CD4-positive, alpha-beta T cell treated with Interleukin-2 at 100 ng/mL for 4 hours (primary cell): ENCODE measurements around the gene CLEC3B.
"Not testable (repeated sequence)": the region's sequence is repeated elsewhere in the genome, so short reads cannot be mapped to it uniquely, and the experiment has no call there.

Source experiments
- DNase-seq: peaks from one replicate; pipeline ENCODE4 v3.0.0-alpha.2; 2020; ENCODE audit warnings: low spot score

The CLEC3B gene

DNA sequence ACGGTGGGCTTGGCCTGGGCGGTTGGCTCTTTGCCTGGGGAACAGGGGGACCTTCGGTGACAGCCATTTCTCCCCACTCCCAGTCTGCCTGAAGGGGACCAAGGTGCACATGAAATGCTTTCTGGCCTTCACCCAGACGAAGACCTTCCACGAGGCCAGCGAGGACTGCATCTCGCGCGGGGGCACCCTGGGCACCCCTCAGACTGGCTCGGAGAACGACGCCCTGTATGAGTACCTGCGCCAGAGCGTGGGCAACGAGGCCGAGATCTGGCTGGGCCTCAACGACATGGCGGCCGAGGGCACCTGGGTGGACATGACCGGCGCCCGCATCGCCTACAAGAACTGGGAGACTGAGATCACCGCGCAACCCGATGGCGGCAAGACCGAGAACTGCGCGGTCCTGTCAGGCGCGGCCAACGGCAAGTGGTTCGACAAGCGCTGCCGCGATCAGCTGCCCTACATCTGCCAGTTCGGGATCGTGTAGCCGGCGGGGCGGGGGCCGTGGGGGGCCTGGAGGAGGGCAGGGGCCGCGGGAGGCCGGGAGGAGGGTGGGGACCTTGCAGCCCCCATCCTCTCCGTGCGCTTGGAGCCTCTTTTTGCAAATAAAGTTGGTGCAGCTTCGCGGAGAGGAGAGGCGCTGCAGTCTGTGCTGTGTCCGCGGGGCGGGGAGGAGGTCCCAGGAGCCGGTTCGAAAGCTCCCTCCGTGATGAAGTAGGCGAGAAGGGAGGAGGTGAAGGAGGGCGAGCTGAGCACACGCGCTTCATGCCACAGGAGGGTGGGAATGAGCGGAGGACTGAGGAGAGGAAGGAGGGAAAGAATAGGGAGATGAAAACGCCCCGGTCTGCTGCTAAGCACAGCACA lies 9.6 kb downstream of the CLEC3B start:
- no peak for DNase-seq

DNA sequence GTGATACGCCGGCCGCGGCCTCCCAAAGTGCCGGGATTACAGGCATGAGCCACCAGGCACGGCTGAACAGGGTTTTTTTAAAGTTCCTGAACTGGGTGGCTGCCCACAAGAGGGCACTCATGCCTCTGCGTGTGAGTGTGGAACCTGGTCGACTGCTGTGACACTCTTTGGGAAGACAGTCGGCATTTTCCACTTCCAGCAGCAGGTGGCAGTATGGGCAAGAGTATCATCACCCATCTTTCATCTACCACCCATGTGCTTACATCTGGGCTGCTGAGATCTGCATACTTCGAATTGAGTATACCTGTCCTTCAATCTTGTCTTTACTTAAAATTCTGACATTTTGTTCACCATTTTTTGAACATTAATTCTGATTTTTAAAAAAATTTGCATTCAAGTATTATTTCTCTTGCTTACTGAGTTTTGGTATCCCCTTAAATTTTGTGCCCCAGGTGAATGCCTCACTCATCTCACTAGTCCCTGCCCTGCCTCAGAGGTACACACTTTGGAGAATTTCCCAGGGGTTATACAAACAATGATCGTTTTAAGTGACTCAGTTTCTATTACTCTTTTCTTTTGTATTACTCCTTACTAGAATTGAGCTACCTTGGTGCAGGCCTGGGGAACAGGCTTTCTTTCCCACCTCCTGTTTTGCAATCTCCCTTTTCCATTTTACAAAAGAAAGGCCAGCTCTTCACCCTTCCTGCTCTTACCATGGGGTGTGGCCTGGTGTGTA lies 11.8 kb downstream of the CLEC3B start:
- DNase-seq: peak; percentile 95

DNA sequence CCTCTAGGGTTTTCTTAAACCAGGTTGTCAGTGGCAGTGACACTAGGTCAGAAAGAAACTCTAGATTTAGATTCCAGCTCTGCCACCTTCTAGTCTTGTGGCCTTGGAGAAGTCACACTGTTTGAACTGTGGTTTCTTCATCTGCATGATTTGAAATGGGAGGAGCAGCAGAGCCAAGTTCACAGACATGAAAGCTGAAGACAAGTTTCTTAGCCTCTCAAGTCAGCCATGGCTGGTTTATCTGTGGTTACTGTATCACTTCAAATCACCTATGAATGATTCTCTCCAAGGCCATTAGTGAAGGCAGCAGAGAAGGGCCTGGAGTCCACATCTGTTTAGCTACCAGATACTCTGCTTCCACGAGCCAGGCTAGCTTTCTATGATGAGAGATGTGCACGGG lies 15.6 kb downstream of the CLEC3B start:
- DNase-seq: no peak

DNA sequence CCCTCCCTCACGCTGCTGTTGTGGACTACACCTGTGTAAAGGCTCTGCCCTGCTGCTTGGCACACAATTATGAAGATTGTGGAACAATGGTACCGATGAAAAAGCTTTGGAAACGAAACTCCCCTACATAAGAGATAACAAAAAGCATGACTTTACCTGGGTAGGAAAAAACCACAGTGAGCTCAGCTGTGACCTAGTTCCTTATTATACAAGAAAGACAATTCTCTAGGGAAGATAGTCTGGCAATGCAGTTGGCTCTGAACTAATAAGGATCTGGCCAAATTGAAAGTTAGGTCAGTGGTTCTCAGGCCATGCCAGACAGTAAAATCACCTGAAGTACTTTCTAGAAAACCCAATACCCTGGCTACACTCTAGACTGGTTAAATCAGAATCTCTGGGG lies 16.1 kb downstream of the CLEC3B start:
- no peak for DNase-seq

DNA sequence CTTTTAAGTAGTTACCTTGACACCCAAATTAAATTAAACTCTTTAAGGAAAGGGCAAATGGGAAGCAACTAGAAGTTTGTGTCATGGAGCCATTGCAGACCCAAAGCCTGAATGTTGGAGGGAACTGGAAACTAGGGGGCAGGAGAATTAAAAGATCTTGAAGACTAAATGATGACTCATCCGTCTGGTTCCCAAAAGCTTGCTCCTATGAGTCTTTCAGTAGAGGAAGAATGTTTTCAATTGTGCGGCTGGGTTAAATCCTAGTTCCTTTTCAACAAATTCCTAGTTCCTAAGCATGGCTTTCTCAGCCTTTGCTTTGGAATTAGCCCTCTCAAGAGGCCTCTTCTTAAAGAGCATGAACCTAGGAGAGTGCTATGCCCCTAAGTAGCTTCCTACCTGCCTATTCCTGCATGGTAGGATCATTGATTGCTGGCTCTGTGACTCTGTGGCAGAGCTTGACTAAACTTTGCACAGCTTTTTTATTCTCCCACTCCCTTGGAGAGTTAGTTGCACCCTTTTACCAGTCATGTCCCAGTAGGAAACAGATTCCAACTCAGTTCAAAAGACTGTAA lies 17.7 kb downstream of the CLEC3B start:
- no peak for DNase-seq

DNA sequence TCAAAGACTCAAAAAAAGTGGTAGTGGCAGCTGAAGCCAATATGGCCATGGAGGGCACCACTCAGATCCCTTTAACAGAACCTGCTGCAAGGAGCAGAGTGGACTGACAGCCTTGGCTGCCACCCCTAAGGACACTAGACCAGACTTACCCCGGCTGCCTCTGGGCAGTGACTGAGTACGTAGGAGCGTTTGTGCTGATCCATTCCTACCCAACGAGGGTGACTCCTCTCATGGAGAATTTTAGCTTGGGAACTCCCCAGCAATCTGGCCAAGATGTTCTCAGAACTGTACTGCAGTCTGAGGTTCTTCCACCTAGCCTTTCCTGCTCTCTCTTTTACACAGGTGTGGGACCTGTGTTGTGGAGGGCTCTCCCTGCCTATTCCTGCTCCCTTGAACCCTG lies 22.1 kb downstream of the CLEC3B start:
- no peak for DNase-seq

DNA sequence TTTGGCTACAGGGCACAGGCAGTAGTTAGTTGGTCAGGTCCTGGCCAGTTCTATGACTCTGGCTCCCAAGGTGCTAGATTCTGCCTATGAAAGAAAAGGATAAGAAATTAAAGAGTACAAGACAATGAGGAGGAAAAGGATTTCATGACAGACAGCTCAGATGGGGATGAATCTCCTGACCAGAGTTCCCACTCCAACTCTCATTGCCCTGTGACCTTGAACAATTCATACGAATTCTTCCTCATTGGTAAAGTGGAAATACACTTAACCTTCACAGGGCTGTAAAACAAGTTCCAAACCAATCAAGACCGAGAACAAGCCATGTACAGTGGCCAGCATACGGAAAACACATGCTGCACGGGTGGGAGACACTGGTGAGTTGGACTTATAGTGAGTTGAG lies 23.7 kb downstream of the CLEC3B start:
- no peak for DNase-seq

DNA sequence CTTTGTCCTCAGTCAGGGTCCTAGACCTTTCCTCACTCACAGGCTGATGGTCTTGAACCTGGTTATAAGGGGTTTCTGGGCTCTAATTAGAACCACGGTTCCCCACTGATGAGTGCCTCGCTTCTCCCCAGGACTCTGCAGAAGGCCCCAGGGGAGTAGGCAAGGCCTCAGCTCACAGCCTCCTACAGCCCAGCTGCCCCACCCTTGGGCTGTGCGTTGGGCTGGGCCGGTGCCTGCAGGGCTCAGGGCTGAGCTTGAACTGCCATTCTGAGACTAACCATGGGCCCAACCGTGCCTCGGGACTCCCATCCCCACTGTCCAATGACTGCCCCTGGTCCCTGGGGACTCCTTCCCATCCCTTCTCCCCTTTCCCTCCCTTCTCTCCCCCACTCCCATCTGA lies 25.6 kb downstream of the CLEC3B start:
- DNase-seq: no peak

DNA sequence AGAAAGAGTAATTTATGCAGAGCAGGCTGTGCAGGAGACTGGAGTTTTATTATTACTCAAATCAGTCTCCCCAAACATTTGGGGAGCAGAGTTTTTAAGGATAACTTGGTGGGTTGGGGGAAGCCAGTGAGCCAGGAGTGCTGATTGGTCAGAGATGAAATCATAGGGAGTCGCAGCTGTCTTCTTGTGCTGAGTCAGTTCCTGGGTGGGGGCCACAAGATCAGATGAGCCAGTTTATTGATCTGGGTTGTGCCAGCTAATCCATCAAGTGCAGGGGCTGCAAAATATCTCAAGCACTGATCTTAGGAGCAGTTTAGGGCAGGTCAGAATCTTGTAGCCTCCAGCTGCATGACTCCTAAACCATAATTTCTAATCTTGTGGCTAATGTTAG lies 27.7 kb downstream of the CLEC3B start:
- not testable (repeated sequence) for DNase-seq

DNA sequence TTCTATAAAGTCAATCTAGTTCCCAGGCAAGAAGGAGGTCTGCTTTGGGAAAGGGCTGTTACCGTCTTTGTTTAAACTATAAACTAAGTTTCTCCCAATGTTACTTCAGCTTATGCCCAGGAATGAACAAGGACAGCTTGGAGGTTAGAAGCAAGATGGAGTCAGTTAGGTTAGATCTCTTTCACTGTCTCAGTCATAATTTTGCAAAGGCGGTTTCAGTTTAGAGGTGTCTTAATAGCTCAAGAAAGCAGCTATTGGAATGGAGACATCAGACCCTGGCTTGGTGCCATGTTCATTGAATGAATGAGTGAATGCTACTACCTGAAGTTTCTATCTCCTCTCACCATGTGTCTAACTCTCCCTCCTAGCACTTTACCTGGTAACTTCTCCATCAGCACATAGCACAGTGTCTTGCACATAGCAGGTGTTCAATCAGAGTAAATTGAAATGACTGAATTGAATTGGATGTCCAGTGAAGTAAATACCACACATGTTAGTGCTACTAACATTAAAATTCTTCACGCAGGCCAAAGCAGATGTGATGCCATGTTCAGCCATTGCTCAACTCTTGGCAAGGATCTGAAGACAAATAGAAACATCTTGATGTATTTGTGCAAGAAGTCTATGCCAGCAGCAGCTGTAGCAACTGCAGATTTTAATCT lies 28.2 kb downstream of the CLEC3B start:
- no peak for DNase-seq

DNA sequence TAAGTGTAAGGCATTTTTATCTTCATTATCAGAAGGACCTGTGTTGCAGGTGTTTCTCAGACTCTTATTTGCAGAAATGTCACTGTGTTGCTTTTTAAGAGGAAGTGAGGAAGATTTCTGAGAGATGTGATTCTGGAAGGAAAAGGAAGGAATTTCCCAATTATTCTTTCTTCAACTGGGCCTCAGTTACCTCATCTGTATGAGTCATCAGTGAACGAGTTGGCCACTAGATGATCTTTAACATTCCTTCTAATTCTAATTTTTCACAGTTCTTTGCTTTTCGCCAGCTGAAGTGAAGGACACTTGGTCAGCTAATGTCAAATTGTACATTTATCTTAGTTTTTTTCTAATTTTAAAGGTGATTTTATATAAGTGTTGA lies 28.9 kb downstream of the CLEC3B start:
- no peak for DNase-seq

DNA sequence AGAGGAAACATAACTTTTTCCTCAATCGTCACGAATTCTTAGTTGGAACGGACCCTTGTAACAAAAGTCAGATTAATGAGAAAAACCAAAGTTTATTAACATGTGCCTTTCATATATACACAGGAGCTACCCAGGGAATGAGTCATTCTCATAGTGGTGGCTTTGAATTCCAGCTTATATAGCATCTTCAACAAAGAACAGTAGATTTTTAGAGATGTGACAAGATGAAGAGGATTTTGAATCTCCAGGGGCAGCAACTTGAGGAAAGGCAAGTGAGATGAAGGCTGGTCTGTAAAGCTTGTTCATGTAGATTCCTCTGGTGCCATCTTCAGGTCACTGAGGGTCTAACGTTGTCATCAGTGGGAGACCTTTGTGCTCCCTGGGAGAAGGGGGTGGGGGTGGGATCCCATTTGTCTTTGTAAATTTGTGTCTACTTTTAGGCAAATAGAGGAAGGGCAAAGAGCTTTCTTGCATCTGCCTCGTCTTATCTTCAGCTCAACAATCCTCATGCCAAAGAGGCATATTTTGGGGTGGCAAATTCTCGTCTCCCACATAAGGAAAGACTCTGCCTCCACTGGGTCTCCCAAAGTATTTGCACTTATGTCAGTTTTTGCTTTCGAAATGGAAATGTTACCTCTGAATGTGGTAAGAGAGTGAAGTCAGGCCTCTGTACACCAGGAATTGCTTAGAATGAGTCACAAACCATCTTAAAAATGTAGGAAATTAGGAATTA lies 29.5 kb downstream of the CLEC3B start:
- no peak for DNase-seq

DNA sequence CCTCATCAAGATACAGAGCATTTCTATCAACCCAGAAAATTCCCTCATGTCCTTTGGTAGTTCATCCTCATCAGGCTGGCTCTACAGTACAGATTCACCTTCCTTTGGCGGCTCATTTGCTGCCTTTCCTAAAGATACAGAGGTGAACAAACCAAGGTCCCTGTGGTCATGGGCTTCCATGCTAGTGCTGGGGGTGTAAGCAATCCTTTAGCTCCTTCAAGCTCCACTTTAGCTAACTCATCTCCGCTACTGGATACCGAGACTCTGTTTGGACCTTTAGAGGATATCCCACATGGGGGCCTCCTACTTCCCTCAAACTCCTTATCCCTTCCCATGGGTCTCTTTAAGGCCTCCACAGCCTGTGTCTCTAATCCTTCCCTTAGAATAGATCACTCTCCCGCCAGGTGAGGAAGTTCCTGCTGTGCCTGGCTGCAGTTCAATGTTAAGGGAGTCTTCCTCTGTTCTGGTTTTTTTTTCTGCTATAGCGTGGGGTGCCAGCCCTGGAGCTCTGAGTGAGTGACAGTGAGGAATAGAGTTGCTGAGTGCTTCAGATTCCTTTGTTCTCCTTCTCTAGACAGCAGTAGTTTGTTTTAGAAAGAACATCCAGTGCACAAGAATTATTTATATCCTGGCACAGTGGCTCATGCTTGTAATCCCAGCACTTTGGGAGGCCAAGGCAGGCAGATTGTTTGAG lies 30.7 kb downstream of the CLEC3B start:
- no peak for DNase-seq

DNA sequence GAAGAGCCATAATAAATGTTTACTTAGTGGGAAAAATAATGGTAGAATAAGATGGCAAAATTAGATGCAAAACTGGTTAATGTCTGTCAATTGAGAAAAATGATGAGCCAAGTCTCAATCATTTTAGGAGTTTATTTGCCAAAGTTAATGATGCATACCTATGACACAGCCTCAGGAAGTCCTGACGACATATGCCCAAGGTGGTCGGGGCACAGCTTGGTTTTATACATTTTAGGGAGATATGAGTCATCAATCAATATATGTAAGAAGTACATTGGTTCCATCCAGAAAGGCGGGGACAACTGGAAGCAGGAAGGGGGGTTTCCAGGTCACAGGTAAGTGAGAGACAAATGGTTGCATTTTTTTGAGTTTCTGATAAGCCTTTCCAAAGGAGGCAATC lies 31.5 kb downstream of the CLEC3B start:
- no peak for DNase-seq

DNA sequence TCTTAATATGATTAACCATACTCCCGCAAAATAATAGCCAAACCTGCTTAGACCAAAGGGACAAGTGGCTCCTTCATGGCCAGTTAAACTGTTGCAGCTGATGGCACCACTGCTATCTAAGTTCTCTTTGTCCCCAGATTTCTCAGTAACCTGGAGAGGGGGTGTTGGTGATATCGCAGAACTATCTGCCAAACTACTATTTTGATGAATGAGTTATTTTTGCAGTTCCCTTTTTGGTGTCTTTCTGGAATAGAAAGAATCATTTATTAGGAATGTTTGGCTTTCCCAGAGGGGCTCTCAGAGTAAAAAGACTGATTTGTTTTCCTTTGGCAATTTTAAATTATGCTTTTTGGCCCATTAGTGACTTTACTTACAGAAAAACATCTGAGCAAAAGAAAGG lies 33.0 kb downstream of the CLEC3B start:
- DNase-seq: no peak

DNA sequence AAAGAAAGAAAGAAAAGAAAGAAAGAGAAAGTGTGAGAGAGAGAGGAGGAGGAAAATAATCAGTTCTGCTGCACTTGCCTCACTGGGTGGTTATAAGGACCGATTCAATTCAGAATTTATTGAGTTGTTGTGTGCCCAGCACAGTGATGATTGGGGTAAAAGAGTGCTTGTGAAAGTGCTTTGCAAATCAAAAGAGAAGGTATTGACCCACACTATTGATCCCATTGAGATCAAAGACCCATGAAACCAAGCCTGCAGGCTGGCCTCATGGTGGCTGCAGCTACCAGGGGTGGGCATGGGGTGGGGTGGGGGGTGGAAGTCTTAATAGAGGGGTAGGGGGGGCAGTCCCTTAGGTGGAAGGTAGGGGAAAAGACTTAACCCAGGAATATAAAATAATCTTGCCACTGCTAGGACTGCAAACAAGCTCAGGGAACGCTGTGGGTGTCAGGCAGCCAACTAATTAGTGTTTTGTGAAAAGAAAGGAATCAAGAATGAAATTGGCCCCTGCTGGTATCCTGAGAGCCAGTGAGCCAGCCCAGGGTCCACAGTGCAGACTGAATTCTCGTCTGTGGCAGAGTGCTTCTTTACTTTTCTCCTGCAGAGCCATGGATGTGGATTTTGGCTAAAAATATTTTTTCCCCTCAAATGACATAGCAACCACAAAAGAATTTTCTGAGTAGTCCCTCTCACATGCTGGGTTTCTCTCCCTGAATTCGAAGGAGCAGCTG lies 34.2 kb downstream of the CLEC3B start:
- DNase-seq: no peak

DNA sequence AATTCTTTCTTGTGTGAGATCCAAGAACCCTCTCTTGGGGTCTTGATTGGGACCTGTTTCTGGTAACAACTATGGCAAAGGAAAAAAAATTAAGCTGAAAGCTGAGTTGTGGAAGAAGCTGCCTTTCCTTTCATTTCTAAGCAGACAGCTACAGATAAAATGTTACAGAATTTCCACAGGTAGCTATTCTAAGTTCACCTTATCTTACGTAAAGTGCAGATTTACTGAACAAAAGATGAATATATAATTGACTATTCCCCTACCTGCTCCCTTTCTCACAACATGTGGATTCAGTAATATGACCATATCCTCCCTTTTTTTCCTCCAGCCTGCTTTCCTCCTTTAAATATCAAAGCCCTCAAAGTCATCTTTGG lies 36.6 kb downstream of the CLEC3B start:
- no peak for DNase-seq

DNA sequence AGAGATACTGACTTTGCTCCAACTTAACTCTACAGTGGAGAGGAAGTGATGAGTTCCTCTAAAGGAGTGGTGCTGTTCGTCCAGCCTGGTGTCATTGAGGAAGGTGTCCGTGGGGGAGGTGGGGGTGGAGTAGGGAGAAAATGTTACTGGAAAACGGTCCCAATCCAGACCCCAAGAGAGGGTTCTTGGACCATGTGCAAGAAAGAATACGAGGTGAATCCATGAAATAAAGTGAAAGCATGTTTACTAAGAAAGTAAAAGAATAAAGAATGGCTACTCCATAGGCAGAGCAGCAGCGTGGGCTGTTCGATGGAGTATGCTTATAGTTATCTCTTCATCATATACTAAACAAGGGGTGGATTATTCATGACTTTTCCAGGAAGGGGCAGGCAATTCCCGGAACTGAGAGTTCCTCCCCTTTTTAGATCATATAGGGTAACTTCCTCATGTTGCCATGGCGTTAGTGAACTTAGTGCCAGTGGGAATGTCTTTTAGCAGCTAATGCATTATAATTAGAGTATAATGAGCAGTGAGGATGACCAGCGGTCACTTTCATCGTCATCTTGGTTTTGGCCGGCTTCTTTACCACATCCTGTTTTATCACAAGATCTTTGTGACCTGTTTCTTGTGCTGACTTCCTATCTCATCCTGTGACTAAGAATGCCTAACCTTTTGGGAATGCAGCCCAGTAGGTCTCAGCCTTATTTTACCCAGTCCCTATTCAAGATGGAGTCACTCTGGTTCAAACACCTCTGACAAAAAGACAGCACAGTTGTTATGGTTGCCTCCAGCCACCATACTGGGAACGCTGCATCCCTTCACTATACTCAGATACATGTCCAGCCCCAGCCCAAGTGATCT lies 38.6 kb downstream of the CLEC3B start:
- peak; percentile 70 for DNase-seq

DNA sequence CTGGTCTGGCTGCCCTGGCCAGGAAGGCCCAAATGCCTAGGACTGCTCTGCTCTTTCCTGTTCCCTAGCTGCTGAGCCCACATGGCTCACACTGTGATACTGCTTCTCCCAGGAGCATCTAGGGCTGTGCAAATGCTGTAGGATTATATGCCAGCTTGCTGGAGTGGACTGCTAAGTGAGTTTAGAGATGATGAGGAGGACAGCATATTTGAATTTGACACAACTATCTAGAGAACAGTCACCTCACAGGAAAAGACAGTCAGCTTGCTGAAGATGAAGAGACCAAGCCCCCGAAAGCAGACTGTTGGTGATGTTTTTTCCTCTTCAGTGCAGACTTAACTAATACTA lies 39.2 kb downstream of the CLEC3B start:
- DNase-seq: no peak
